GM04503 (cell line): ENCODE results near the gene MAP3K14.

Source experiments
- DNase-seq: peaks from one replicate; pipeline ENCODE4 v3.0.0-alpha.2; 2012; ENCODE audit warnings: low read depth

MAP3K14 gene

DNA sequence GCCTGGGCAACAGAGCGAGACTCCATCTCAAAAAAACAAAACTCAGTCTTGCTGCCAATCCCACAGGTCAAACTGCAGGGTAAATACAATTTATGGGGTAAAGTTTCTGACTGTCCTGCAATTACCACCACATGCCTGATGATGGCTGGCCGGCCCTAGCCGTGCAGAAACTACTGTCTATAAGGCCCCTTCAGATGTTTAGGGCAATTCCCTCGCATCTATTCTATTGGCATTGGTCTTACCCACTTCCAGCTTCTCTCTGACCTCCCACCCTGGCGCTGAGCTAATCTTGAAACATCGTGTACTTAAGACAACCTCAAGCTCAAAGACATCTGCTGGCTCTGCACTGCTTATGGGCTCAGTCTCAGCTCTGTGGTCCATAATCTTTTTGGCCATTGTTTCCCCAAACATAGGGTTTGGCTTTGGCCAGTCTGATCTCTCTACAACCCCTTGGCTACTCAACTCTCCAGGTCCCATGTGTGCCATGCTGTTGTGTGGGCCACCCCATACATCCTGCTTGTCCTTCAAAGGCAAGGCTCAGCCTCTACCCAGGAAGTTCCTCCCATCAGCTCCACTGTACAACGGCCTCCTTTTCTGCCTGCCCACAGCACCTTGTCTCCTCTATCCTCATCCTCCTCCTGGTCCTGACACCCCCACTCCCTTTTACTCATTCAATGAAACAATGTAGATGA is 16.6 kb downstream of the MAP3K14 start:
- no peak for DNase-seq

DNA sequence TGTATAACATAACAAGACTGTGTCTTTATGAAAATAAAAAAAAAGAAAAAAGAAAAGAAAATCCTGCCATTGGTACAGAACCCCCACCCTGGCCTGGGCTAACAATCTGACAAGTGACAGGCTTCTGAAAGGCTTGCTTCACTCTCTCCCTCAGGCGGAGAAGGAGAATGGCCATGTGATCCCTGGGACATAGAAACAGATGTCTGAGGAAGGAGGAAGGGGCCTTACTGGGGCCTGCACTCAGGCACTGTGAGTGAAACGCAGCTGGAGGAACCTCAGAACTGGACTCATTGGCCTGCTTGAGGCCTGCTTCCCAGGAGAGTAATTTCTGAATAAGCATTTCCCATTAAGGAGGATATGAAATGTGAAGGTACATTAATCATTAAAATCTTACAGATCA is 17.5 kb downstream of the MAP3K14 start:
- no peak for DNase-seq

DNA sequence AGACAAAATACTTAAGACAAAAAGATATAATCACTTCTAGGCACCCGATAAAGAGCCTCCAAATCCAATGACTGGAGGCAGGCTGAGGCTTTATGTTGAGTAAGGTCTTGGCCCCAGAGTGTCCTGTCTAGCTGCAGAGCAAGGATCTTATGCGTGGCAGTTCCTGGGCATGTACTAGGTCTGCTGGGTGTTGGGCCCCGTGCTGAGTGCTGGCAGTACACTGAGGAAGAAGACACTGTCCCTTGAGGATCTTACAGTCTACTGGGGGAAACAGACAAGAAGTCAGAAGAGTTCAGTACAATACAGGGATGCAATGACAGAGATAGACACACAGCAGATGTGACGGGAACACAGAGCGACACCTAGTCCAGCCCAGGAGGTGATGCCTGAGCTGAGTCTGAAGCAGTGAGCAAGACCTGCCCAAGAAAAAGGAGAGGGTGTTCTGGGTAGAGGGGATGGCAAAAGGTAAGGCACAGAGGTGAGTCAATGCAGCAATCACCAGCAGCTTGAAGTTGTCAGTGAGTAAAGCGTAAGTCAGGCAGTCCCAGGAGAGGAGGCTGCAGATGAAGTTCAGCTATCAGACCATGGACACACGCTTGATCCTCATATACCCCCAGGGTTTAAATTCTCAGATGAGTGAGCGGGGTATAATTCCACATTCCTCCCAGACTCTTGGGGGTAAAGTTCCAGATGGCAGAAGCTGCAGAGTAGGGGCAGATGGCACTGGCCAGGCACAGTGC is 18.1 kb downstream of the MAP3K14 start:
- DNase-seq, result no peak

DNA sequence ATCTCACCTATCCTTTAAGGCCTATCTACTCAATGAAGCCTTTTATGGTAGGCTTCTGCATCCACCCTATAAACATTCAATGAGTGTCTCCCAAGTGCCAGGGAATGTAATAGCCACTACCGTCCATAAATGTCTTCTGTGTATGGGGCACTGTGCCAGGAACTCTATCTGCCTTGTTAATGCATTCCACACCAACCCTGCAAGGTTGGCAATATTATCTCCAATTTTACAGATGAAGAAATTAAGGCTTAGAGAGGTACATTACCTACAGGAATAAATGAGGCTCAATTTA is 20.0 kb downstream of the MAP3K14 start:
- no peak for DNase-seq

DNA sequence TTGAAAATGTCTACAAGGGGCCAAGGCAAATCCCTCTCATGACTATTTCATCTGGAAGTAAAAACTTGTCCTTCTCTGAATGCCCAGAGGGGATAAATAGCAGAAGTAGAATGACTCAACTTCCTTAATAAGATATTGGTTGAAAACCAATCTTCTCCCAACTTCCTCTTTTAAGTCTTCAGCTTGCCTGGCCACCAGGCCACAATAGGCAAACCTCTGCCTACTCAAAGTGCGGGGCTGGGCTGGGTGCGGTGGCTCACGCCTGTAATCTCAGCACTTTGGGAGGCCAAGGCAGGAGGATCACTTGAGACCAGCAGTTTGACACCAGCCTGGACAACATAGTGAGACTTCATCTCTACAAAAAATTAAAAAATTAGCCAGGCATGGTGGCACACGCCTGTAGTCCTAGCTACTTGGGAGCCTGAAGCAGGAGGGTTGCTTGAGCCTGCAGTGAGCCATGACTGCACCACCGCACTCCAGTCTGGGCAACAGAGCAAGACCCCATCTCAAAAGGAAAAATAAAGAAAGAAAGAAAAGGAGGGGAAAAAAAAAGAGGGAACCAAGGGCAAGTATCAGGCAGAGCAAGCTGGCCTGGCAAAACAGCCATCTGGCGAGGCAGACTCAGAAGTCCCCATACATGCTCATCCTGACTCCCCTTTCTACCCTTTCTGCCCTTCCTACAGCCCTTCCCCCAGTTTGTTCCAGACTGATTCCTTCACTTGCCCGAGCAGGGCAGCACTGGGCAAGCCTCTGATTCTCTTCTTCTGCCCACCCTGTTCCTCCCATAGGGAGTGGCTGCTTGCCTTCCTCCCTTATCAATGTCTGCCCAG is 20.6 kb downstream of the MAP3K14 start:
- no peak for DNase-seq

DNA sequence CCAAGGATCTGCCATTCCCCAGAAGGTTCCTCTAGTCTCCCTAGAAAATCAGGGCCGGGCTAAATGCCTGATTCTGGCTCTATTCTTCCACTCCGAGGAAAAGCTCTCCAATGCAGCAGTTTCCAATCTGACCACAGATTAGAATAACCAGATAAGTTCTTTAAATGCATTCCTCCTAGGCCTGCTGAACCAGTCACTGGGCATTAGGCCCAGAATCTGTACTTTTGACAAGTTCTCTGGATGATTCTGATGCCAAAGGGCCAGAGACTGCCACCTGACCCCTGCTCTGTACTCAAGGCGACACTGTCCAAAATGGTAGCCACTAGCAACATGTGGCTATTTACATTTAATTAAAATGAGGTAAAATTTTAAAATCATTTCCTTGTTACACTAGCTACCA is 22.3 kb downstream of the MAP3K14 start:
- DNase-seq, result peak; percentile 75

DNA sequence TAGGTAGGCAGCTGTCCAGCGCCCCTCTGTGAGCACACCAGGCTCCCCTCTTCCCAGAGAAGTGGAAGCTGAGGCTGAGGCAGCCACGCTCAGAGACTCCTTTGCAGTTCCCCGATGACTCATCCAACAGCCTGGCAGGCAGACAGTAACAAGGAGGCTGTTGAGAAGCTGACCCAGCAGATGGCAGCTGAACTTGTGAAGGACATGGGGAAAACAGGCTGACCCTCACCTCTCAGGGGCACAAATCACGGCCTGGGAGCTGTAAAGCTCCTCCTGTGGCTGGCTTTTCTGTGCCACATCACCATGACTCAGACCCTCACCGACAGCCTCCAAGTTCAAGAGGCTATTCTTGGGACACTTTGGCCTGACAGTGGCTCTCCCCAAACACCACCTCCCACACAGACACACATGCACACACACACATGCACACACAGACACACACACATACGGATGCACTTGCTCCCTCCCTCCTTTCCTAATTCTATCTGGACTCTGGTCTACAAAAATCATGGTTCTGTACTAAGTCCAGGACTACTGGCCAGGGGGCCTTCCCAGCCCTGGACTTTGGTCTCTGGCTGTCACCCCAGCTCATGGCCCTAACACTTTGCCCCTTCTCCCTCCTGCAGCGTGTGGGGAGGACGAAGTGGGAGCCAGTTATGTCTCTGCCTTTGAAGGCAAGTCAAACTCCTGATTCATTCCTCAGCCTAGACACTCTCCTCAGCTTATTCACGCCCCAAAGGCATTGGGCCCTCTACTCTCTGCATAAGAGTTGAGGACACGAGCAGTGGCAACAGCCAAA is 23.2 kb downstream of the MAP3K14 start:
- peak; percentile 82 for DNase-seq

DNA sequence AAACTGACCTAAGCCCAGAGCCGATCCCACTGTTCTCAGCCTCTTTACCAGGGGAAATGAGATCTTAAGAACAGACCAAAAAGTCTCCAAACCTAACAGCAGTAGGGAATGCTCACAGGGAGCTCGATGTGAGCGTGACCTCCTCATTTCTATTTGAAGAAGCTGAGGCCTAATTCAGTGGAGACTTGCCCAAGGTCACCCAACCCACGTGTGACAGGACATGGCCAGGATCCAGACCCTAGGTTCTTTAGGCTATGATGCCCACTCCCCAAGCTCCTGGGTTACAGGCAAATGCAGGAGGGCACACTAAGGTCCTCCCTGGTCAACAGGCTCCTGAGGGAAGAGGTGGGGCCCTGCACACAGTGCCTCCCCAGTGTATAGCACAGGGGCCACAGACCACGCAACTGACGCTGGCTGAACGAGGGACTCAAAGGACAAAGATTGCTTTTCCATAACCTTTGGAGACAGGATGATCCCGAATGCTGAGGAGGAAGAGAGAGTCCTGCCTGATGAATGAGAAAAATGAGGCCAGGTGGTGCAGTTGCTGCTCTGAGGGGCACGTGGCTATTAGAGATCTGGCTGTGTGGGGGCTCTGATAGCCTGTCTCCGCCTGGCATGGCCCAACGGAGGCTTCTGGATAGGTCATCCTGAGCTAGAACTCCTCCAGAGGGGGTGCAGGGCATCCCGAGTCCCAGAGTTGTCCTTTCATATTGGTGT is 24.0 kb downstream of the MAP3K14 start:
- DNase-seq, result no peak

DNA sequence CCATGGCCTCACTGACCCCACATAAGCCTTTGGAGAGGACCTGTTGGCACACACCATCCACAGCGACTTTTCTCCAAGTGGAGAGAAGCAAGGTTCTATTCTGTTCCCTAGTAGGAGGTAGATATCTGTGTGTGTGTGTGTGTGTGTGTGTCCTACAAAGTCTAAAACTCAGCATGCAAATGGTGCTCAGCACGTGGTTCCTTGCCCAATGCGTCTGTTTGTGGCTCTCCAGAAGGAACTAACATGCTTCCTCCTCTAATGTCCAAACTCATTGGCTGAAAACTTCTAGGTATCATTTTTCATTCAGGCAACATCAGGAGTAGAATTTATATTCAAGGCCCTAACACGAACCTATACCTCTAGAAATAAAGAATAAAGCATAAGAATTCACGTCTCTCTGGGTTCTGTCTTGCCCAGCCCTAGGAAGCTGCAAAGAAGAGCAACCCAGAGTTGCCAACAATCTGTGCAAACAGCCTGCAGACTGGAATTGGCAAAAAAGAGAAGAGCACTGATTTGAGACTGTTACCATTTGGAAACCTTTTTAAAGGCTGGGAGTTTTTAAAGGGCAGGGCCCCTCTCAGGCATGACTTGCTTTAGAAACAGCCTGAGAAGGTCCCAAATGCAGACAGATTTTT is 25.5 kb downstream of the MAP3K14 start:
- no peak for DNase-seq

DNA sequence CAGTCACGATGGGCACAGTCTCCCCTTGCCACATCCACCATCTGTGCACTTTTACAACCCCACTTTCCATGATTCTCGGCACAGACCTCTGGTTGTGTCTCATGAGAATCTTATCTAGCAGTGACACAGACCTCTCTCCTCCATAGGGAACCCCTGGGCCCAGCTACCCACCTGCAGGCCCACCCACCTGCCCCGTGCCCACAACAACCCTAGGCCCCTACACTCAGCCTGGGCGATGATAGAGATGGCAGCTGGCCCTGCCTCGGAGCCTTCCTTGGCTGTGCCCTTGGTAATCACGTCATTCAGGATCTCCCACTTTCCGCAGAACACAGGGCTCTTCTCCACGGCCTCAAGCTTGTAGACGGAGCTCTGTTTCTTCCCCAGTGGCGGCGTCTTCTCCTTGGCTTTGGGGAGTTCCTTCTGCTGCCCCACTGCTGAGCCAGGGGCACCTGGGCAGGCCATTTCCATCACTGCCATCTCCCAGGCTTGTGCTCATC is 26.5 kb downstream of the MAP3K14 start:
- no peak for DNase-seq

DNA sequence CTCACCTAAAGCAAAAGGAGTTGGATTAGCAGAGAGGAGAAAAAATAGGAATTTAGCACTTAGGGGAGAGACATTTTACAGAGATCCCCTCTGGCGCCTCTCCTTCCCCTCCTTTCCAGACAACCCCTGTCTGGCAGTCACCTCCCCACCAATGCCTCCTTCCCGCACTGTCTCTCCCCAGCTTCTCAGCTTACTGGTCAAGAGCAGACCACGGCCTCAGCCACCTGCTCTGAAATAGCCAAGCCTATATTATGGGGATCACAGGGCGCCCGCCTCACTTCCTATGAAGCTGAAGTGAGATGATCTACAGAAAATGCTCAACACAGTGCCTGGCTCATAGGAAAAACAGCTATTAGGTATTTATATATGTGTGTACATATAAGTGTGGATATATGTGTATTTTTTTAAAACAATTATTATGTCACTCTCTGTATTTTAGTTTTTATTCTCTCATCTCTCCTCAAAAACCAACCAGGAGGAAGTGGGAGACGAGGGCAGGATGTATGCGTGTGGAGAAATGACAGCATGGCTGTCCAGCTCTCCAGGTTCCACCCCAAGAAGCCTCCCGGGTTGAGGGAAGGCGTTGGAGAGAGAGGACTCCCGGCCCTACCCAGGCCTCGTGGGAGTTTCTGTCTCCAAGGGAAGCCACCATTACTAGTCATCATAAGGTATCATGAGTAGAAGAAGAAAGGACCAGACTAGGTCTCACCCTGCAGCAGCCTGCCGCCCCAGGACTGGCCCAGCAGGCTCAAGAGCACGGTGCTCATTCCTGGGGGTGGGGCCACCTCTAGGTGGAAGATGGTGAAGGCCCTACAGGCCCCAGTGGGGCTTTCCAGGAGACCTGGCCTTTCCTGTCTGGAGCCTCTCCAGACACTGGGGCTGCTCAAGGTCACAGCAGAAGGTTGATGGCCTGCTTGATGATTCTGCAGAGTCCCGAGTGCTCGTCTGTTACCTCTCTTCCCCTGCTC is 27.2 kb downstream of the MAP3K14 start:
- no peak for DNase-seq

DNA sequence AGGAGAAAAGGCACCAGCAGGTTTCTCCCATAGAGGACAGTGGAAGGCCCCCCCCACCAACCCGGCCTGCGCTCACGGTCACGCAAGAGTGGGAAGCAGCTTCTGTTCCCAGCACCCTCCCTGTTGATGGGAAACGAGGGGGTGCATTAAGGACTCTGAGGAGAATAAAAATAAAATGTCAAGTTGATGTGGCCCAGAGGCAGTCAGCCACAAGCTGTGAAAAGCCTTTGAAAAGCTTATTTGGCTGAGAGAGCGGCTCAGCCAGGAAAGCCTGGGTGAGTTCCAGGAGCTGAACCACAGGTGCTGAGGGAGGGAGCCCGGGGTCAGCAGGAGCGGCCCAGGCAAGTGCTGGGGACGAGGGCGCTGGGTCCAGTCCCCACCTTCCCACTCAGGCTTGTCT is 28.0 kb downstream of the MAP3K14 start:
- no peak for DNase-seq

DNA sequence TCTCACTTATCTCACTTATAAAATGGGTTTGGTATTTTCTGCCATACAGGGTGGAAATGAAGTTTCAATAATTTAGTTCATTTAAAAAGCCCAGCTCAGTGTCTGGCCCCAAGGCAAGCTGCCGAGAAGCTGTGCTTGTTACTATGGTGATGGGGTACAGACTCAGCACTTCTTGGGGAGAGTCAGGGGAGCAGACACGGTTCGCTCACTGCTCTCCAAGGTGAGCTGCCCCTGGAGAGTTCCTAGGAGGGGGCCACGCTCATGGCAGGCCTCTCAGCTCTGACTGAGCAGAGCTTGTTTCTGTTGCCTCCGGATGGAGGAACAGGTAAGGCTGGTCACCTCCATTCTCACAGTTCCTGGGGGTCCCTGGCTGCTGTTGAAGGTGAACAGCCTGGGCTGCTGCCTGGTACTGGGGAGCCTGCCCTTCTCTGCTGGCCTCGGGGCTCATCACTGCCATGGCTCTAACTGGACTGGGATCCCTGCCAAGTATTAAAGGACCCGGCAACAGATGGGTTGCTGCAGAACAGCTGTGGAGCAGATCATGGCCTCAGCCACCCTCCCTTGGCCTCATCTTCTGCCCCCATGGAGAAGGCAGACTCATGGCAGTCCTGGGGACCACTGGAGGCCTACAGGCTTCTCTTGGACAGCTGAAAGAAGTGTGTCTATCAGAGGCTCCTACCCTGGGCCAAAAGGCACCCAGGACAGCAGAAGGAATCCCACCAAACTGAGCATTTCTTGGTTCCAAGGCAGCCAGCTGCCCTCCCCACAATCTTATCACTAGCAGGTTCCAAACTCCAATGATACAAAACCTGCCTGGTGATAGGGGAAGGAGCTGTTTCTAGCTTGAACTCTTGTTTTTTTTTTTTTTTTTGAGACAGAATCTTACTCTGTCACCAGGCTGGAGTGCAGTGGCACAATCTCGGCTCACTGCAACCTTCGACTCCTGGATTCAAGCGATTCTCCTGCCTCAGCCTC is 29.0 kb downstream of the MAP3K14 start:
- DNase-seq, result no peak

DNA sequence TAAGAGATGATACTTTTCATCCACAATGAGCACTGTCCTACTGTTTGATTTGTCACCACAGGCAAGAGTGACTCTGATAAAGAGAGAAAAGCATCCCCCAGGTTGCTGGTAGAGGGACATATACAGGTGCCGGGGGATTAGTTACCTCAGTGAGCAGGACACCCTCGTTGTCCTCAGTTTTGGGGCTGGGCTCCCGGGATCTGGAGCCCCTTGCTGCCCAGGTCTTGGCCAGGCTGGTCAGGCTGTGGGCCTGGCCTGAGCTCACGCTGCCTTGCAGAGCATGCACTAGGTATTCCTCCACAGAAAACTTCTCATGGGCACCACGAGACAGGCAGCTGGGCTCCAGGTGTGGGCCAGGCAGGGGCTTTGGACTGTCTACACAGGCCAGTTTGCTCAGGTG is 30.5 kb downstream of the MAP3K14 start:
- no peak for DNase-seq

DNA sequence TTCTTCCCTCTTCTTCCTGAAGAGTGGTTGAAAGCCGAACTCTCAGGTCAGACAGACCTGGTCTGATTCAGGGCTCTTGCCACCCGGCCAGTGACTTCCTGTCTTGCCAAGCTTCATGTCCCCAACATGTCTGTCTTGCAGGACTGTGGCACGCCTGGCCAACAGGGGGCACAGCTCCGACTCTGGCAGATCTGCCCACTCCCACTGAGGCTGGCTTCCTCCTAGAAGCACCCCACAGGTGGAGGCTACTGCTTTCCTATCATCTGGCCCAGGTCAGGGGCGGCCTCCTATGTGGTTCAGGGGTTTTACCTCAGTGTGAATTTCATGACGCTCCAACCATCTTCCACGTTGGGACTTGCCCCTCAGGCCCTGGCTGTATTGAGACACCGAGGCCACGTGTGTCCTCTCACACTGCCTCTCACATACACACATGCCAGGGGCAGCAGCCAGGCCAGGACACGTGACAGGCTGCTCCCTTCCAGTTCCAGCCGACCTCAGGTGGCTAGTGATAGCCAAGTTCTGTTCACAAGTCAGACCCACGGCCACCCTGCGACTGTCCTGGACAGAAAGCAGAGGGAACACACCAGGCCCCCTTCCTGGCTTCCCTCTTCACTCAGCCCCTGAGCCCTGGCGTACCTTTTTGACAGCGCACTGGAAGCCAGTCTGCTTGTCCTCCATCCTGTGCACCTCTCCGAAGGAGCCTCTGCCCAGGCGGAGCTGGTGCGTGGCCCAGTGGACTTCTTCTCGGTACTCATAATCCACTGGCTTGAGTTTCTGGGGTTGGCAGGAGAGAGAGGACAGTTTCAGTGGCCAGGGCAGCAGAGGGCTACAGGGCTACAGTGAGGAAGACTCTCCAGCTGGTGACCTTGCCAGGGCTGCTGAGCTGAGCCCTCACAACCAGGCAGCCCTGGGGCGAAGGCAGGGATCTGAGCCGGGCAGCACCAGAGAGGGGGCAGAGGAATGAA is 32.4 kb downstream of the MAP3K14 start:
- DNase-seq, result no peak

DNA sequence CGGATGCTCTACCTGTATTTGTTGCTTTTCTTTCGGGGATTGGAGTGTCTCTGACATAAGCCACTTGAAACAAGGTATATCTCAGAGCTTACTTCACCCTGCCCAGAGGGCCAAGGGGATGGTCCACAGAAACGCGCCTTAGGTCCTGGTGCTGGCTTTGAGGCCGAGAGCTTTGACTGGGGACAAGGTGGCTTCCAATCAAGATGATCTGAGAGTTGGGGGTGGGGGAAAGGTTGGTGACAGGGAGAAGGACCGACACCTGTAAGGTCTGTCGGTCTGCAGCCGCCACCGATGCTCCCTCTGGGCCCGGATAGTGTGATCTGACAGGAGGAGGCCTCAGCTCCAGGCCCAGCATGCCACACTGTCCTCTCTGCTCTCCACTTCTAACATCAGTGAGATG is 33.1 kb downstream of the MAP3K14 start:
- DNase-seq, result no peak
